ENCODE measurements around the gene NOC4L.

DNA sequence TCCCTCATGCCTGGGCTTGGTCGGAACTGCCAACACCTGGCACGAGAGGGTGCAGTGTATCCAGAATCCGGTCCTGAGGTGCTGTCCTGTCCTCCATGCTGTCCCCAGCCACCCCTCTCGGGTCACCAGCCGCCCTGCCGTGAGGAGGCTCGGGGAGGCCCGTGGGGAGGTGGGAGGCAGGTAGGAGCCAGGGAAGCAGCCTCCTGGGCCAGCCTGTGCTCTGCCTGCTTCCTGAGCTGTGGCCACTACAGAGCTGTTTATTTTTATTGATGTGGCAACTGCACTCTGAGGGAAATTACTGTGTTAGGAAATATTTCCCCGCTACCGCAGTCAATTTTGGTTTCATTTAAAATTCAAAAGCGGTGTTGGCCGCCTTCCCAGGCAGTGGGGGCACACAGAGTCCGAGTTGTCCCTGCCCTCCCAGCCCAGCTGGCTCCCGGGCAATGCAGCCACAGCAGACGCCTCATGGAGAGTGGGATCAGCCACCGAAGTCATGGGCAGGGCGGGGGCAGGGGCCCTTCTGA, 18.3 kb downstream of the NOC4L start:
- no peak for TF ChIP-seq CTCF (IDR thresholded peaks at IDR 0.05)
- TF ChIP-seq ZFX (IDR thresholded peaks at IDR 0.05; ENCODE audit: borderline replicate concordance) = no peak
